Mammary epithelial cell (primary cell): ENCODE measurements around the gene KMT2C.
"Not testable (repeated sequence)": the region's sequence is repeated elsewhere in the genome, so short reads cannot be mapped to it uniquely, and the experiment has no call there.

Source experiments
- CTCF ChIP-seq, 2 donors: IDR thresholded peaks in 1 of 2; conservative IDR thresholded peaks in 1 of 2; 2 replicates each; pipeline ENCODE4 v1.5.1; 2011 to 2012; ENCODE audit warnings: inconsistent platforms in 2 of 2, low read length in 2 of 2, mild to moderate bottlenecking in 2 of 2, control low read depth in 1 of 2, low read depth in 1 of 2; ENCODE audit not compliant: insufficient read depth in 1 of 2; ENCODE audit errors: extremely low read depth in 1 of 2
- EZH2 ChIP-seq: IDR thresholded peaks from 2 replicates; pipeline ENCODE4 v1.6.1; 2012; ENCODE audit warnings: low read length, inconsistent platforms, borderline replicate concordance

GRCh38 chr7:152299542-152300143, 136.2 kb downstream of the KMT2C start:
- TF ChIP-seq CTCF (conservative IDR thresholded peaks at IDR 0.05 in 1 of 2, IDR thresholded peaks at IDR 0.05 in 1 of 2; ENCODE audit: extremely low read depth in 1 of 2, insufficient read depth in 1 of 2, low read depth in 1 of 2, low read length in 2 of 2); EZH2: not testable (repeated sequence)
